ENCODE measurements around the gene ZYG11A. TPM values are rescaled to one million over a fixed set of nuclear protein-coding genes. Genes with fewer than 3 reads are reported as not detected.
"Not testable (repeated sequence)": the region's sequence is repeated elsewhere in the genome, so short reads cannot be mapped to it uniquely, and the experiment has no call there.

The ZYG11A gene
- polyA plus RNA-seq (2014; cell fraction: cytosol; rRNA removed) = 2.0 and 2.3 TPM in 2 replicates
- 3.3 and 4.1 TPM in 2 replicates for polyA plus RNA-seq (2014; cell fraction: nucleus; rRNA removed)

- DNase-seq (ENCODE audit: low spot score) = peak; percentile 78
Observed at GRCh38 chr1:52842643-52843310, at the start of gene ZYG11A. Gene ZYG11A (plus strand): TSS chr1:52842760. CDS start chr1:52842884, 124 bp downstream.

GRCh38 chr1:52793717-52794116, 48.8 kb upstream of the ZYG11A start:
- DNase-seq (ENCODE audit: low spot score) = not testable (repeated sequence)

DNA sequence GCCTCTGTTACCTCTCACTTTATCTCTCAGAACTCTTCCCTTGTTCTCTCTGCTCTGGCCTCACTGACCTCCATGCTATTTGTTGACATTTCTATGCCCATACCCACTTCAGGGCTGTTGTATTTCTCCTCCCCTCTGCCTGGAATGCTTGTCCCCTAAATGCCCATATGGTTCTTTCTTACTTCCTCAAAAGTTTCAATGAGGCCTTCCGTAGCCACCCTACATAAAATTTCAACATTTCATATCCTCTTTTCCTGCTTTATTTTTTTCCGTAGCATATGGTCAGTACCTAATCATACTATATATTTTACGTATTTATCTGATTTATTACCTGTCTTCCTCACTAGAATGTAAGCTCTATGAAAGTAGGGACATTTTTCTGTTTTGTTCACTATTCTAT, 47.1 kb upstream of the ZYG11A start:
- no peak for DNase-seq (ENCODE audit: low spot score)

DNA sequence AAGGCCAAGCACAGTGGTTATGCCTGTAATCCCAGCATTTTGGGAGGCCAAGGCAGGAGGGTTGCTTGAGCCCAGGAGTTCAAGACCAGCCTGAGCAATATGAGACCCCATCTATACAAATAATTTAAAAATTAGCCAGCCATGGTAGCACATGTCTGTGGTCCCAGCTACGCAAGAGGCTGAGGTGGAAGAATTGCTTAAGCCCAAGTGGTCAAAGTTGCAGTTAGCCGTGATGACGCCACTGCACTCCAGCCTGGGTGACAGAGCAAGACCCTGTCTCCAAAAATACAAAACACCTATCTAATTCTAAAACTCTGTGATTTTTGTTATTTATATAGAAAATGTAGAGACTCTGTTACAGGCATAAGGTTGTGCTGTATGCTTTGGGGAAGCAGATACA, 44.2 kb upstream of the ZYG11A start:
- no peak for DNase-seq (ENCODE audit: low spot score)

- no peak for DNase-seq (ENCODE audit: low spot score)
Observed at GRCh38 chr1:52801011-52801410, 41.5 kb upstream of the ZYG11A start.

- DNase-seq (ENCODE audit: low spot score) = not testable (repeated sequence)
Observed at GRCh38 chr1:52804083-52804482, 38.5 kb upstream of the ZYG11A start.

GRCh38 chr1:52814465-52814864, 28.1 kb upstream of the ZYG11A start:
- DNase-seq (ENCODE audit: low spot score) = no peak

- not testable (repeated sequence) for DNase-seq (ENCODE audit: low spot score)
Observed at GRCh38 chr1:52820830-52821229, 21.7 kb upstream of the ZYG11A start.

DNA sequence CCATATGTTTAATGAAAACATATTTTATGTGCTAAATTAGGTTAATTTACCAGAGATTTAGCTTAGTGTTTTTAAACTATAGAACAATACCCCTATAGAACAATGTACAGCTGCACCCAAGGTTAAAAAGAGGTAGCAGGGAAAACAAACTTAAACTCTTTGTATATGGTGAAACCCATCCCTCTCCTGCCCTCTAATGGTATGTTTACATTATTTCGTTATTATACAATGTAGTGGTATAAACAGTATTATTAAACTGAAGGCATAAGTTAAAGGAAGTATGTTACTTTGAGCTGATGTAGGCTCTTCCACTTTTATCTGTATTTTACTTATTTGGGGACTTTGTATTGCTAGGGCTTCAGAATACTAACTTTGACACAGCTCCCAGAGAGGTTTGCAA, 16.7 kb upstream of the ZYG11A start:
- DNase-seq (ENCODE audit: low spot score) = no peak

GRCh38 chr1:52834798-52835197, 7.8 kb upstream of the ZYG11A start:
- DNase-seq (ENCODE audit: low spot score) = no peak

- DNase-seq (ENCODE audit: low spot score) = no peak
Observed at GRCh38 chr1:52836035-52836434, 6.5 kb upstream of the ZYG11A start.

DNA sequence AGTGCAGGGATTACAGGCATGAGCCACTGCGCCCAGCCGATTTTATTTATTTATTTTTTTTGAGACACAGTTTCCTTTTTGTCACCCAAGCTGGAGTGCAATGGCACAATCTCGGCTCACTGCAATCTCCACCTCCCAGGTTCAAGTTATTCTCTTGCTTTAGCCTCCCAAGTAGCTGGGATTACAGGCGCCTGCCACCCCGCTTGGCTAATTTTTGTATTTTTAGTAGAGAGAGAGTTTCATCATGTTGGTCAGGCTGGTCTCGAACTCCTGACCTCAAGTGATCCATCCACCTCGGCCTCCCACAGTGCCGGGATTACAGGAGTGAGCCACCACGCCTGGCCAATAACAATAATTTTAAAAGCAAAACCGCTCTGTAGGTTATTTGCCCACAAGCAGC, 3.4 kb upstream of the ZYG11A start:
- not testable (repeated sequence) for DNase-seq (ENCODE audit: low spot score)

GRCh38 chr1:52845119-52845518, 2.6 kb downstream of the ZYG11A start:
- DNase-seq (ENCODE audit: low spot score) = not testable (repeated sequence)

- no peak for DNase-seq (ENCODE audit: low spot score)
Observed at GRCh38 chr1:52848423-52848822, 5.9 kb downstream of the ZYG11A start.

DNA sequence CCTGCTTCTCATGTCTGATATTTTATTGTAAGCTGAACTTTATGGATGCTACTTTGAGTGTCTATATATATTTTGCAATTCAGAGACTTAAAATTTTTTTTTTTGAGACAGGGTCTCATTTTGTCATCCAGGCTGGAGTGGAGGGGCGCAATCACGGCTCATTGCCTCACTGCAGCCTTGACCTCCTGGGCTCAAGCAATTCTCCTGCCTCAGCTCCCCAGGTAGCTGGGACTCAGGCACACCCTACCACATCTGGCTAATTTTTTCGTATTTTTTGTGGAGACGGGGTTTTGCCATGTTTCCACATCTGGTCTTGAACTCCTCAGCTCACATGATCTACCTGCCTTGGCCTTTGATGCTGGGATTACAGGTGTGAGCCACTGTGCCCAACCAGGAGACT, 8.4 kb downstream of the ZYG11A start:
- DNase-seq (ENCODE audit: low spot score) = no peak

DNA sequence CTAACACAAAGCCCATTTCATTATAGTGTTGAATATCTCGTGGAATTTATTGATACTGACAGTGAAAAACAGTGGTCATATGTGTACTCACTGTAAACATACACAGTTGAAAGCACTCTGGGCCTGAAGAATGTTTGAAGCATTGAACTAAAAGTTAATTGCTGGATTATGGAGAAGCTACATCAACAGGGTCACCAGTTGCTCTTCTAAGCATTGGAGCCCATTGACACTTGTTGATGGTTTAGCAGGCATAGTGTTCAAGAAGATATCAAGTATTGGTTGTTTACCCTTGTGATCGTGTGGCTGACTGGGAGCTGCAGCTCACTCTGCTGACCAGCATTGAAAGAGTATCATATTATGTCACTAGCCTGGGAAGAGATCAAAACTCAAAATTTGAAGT, 10.3 kb downstream of the ZYG11A start:
- no peak for DNase-seq (ENCODE audit: low spot score)

- DNase-seq (ENCODE audit: low spot score) = no peak
Observed at GRCh38 chr1:52855584-52855983, 13.0 kb downstream of the ZYG11A start.

DNA sequence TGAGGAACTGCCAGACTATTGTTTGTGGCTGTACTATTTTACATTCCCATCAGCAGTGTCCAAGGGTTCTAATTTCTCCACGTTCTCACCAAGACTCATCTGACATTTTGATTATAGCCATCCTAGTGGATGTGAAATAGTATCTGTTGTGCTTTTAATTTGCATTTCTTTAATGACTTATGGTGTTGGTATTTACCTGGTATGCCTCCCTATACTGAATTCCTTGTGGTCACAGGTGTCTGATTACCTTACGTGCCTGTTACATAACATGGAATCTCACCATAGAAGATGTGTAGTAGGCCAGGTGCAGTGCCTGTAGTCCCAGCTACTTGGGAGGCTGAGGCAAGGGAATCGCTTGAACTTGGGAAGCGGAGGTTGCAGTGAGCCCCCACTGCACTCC, 13.5 kb downstream of the ZYG11A start:
- DNase-seq (ENCODE audit: low spot score) = no peak

- no peak for DNase-seq (ENCODE audit: low spot score)
Observed at GRCh38 chr1:52857443-52857842, 14.9 kb downstream of the ZYG11A start.

- DNase-seq (ENCODE audit: low spot score) = no peak
Observed at GRCh38 chr1:52862666-52863458, 20.3 kb downstream of the ZYG11A start.

DNA sequence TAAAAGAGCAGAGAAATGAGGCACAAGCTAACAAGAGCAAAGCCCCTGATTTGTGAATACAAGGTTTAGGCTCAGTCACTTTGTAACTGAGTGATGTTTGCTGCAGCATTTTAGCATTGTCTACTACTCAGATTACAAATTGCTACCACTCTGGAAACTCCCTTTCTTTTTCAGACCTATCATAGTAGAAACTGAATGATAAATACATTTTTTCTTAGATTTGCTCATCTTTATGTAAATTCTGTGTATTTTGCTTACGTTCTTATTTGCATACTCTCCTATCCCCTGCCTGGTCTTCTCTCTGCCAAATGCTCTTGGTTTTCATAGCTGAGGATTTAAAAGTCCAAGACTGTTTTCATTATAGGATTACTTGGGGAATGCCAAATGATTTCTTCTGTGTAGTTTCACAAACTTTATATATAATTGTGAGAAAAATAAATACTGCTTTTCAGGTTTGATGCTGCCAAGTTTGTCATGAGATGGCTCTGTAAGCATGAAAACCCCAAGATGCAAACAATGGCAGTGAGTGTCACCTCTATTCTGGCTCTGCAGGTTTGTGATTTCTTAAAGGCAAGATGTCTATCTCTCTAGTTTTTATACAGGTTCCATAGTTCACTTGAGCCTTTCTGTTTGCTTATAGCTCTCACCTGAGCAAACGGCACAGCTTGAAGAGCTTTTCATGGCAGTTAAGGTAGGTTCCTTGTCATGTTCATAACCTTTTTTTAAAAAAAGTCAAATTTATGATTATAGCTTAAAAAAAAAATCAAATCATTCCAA, 24.7 kb downstream of the ZYG11A start:
- DNase-seq (ENCODE audit: low spot score) = no peak

DNA sequence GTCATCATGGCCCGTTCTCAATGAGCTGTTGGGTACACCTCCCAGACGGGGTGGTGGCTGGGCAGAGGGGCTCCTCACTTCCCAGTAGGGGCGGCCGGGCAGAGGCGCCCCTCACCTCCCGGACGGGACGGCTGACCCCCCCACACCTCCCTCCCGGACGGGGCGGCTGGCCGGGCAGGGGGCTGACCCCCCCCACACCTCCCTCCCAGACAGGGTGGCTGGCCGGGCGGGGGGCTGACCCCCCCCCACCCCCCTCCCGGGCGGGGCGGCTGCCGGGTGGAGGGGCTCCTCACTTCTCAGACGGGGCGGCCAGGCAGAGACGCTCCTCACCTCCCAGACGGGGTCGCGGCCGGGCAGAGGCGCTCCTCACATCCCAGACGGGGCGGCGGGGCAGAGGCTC, 27.2 kb downstream of the ZYG11A start:
- DNase-seq (ENCODE audit: low spot score) = not testable (repeated sequence)

All from SK-N-DZ (cell line).